Activated CD8-positive, alpha-beta memory T cell treated with anti-CD3 and anti-CD28 coated beads, Interleukin-2, amount 50 U/mL, for 1 hour (primary cell): Measurements from ENCODE around the gene NPPC.

Experiments used
- DNase-seq: peaks from one replicate; pipeline ENCODE4 v3.0.0-alpha.2; 2020; ENCODE audit errors: extremely low read depth

The NPPC gene

GRCh38 chr2:231935207-231935524 lies 9.0 kb upstream of the NPPC start:
- DNase-seq, result no peak

GRCh38 chr2:231934441-231935206 lies 8.4 kb upstream of the NPPC start:
- no peak for DNase-seq

- DNase-seq, result no peak
These were observed 7.8 kb upstream of the NPPC start for GRCh38 chr2:231933916-231934401.

GRCh38 chr2:231932985-231933915 lies 7.1 kb upstream of the NPPC start:
- DNase-seq, result no peak

- no peak for DNase-seq
These were observed 6.4 kb upstream of the NPPC start for GRCh38 chr2:231932711-231932970.

GRCh38 chr2:231931481-231931915 lies 5.3 kb upstream of the NPPC start:
- no peak for DNase-seq

- no peak for DNase-seq
These were observed 4.5 kb upstream of the NPPC start for GRCh38 chr2:231930593-231931281.

DNA sequence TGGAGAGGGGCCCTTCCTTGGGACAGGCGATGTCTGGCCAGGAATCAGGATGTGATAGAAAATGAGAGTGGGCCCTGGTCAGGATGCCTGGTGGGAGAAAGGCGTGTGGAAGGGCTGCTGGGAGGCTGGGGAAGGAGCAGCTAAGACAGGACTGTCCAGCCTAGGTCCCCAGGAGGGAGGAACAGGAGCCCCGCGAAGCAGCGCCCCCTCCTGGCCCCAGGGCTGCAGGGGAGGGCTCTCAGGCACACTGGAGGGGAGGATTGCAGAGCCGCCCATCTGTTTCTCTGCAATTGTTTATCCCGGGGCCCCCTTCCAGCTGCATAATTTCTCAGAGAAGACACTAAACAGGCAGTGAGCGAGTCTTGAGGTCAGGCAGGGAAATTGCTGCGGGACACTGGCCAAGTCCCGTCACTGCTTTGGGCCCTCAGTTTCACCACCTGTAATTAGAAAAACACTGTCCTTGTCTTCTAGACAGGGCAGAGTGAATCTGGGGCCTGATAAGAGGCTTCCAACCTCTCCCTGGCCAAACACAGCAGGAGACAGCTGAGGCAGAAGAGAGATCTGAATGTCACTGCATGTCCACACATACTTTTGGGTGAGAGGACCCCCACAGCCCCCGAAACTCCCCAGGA lies 3.9 kb upstream of the NPPC start:
- DNase-seq, result no peak

DNA sequence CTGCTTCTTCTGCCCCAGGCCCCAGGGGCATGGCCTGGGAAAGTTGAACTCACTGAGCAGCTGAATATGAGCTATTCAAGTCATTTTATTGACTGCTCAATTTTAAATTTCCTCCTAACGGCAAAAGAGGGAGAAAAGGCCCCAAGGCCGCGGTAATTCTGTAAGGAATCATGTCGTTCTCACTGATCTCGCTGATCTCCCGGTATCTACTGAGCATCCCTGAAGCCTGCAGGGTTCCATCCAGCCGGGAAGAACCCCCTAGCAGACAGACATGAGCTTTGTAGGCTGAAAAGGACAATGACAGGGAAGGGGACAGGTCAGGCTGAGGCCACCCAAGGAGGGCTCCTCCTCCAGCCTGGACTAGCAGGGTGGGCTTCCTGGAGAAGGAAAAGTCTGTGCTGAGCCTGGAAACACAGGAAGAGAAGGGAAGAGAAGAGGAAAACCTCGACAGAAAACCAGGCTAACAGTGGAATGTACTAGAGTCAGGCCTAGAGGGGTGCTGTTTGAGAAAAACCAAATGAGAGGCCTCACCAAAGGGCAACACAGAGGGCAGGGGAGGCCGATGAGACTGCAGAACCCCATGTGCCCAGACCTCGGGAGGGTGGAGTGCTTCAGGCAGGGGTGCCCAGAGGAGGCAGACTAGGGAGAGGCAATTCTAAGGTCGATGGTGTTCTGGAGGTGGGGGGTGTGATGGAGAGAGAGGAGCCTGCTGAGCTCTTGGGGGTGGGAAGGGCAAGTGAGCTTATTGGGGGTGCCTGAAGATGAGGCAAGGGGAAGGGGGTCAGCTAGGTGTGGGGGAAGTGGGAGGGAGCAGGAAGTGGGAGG lies 2.9 kb upstream of the NPPC start:
- no peak for DNase-seq

GRCh38 chr2:231928481-231928880 lies 2.3 kb upstream of the NPPC start:
- DNase-seq, result no peak

- DNase-seq, result no peak
These were observed 1.3 kb upstream of the NPPC start for GRCh38 chr2:231927566-231927890.

- DNase-seq, result no peak
These were observed 767 bp upstream of the NPPC start for GRCh38 chr2:231926761-231927565.

GRCh38 chr2:231925303-231926179 lies 655 bp downstream of the NPPC start:
- DNase-seq, result peak; percentile 21

DNA sequence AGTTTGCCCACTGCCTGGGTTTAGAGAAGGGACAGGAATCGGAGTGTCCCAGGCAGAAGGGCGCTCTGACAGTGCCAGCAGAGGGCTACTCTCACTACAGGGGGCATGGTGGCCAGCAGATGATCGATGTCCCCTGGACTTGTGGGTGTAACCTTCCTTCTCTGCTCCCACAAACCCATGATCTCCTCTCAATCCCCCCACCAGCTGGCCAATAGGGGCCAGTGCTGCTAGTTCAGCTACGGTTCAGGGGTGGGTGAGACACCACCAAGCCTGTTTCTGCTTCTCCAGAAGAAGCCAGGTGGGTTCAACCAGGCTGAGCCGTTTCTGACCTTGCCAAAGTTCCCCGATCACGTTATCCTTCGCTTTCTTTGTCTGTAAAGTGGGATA lies 1.3 kb downstream of the NPPC start:
- no peak for DNase-seq

DNA sequence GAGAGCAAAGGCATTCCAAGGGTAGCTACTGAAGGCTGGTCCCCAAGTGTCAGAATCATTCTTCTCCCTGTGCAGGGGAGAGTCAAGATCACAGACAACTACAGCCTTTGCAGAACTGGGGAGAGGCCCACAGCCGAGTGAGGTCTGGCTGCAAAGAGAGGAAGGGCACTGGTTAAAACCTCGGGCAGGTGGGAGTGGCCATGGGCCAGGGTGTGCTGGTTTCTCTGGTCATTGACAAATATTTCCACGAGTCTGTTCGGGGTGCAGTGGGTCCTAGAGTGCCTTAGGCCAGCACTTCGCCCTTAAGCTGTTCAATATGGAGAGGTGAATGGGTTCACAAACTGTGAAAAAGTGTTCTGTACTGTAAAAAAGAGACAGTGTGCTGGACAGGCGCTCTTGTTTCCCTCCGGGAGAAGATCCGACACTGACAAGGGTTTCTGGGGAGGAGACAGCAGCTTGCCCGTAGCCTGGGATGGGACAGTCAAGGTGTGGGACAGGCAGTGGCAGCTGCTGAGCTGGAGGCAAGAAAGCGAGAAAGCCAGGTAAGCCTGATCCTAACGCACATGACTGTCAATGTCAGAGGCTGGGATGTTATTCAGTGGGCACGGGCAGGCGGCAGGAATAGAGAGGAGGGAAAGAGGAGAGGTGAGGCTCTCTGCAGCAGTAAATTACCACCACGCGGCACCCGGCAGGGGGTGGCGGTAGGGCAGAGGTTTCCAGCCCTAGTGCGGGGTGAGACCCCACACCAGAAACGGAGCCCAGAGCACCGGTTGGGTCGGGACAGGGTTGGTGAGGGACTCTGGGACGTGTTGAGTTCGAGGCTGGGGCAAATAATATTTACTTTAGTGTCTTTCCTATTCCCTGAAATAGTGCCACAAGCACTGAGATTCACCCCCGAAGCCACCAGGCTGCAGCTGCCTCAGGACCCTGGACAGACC lies 2.0 kb downstream of the NPPC start:
- no peak for DNase-seq

GRCh38 chr2:231923010-231923344 lies 3.2 kb downstream of the NPPC start:
- DNase-seq, result no peak

GRCh38 chr2:231922311-231923009 lies 3.7 kb downstream of the NPPC start:
- DNase-seq, result no peak

DNA sequence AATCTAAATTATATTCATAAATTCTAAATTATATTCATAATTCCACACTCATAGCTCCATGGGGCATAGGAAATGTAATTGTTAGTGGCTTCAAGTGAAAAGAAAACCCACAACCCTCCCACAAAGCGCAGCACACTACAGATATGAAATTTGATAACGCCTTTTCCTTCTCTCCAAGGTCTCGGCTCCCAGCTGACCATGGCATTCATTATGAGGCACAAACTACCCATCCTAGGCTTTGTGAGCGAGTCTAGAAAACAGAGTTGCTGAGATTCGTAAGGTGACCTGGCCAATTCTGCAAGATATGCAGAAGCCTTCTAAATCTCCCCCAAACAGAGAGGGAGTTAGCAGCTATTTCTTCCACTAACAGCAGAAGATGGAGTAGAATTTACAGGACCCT lies 5.4 kb downstream of the NPPC start:
- DNase-seq, result no peak
